ENCODE measurements around the gene SFI1. TPM values are rescaled to one million over a fixed set of nuclear protein-coding genes. Genes with fewer than 3 reads are reported as not detected.

Gene SFI1
- total RNA-seq, 1 experiment from 2014 or later = 55.2 TPM

GRCh38 chr22:31613904-31614296 lies 117.6 kb downstream of the SFI1 start:
- H3K4me1 Mint-ChIP-seq (ENCODE audit: low read depth, unreplicated experiment) = no peaks in the 10 kb centered on the region
- no peak for DNase-seq
- ChIA-PET POLR2A (no interaction called here), CTCF (interaction anchor here (0.6 to 1.3 kb wide), 2 partner anchors 53 to 83 kb away, joined by 4 to 5 read pairs; no protein-coding TSS in a partner anchor)
- no peak overlapping the region for H3K4me3 Mint-ChIP-seq (ENCODE audit: unreplicated experiment)
- Histone ChIP-seq H3K4me3 (ENCODE audit: low read depth, low read length) (no peak overlapping the region), H3K4me1 (peaks cover 13% of the 10 kb centered on the region), H3K36me3 (ENCODE audit: control insufficient read depth, insufficient read depth, low read length) (peaks cover 4% of the 10 kb centered on the region), H3K27me3 (replicated peaks; ENCODE audit: control insufficient read depth, insufficient read depth, low read length) (no peaks in the 10 kb centered on the region), H3K9me3 (no peaks in the 10 kb centered on the region)
- no peak for TF ChIP-seq CTCF (IDR thresholded peaks at IDR 0.05; ENCODE audit: insufficient read depth in 1 of 2, low read depth in 1 of 2, low read length in 1 of 2, severe bottlenecking in 1 of 2, unreplicated experiment in 1 of 2)
- no peaks in the 10 kb centered on the region for H3K27me3 Mint-ChIP-seq (ENCODE audit: insufficient read depth, unreplicated experiment)
- H3K9me3 Mint-ChIP-seq (ENCODE audit: unreplicated experiment) = no peaks in the 10 kb centered on the region
- peaks cover 52% of the 10 kb centered on the region for H3K36me3 Mint-ChIP-seq (ENCODE audit: insufficient read depth, unreplicated experiment)
- intact Hi-C loops (cut with micrococcal nuclease; ENCODE audit: unreplicated experiment) = no loop called here
- H3K27ac Mint-ChIP-seq (ENCODE audit: unreplicated experiment) = peak overlapping the region; percentile 66
- BruUV-seq (replicated peaks) = no TSS peak

- peaks cover 13% of the 10 kb centered on the region for H3K4me1 ChIP-seq
- Mint-ChIP-seq H3K36me3 (ENCODE audit: insufficient read depth, unreplicated experiment) (peaks cover 63% of the 10 kb centered on the region), H3K27ac (ENCODE audit: unreplicated experiment) (peak overlapping the region; percentile 66), H3K27me3 (ENCODE audit: insufficient read depth, unreplicated experiment) (no peaks in the 10 kb centered on the region), H3K4me1 (ENCODE audit: low read depth, unreplicated experiment) (no peaks in the 10 kb centered on the region), H3K4me3 (ENCODE audit: unreplicated experiment) (no peak overlapping the region), H3K9me3 (ENCODE audit: unreplicated experiment) (no peaks in the 10 kb centered on the region)
- DNase-seq = no peak
- peaks cover 4% of the 10 kb centered on the region for H3K36me3 ChIP-seq (ENCODE audit: control insufficient read depth, insufficient read depth, low read length)
- no peaks in the 10 kb centered on the region for H3K27me3 ChIP-seq (replicated peaks; ENCODE audit: control insufficient read depth, insufficient read depth, low read length)
- BruUV-seq (replicated peaks) = no TSS peak
- H3K9me3 ChIP-seq = no peaks in the 10 kb centered on the region
- no peak for TF ChIP-seq CTCF (IDR thresholded peaks at IDR 0.05; ENCODE audit: insufficient read depth in 1 of 2, low read depth in 1 of 2, low read length in 1 of 2, severe bottlenecking in 1 of 2, unreplicated experiment in 1 of 2)
- CTCF ChIA-PET = interaction anchor here (1.5 kb wide), 1 partner anchor 53 kb away, joined by 4 read pairs; no protein-coding TSS in a partner anchor
- intact Hi-C loops (cut with micrococcal nuclease; ENCODE audit: unreplicated experiment) = loop anchor here (5.0 kb wide), 2 partner anchors 38 to 53 kb away; no protein-coding TSS in a partner anchor
- POLR2A ChIA-PET = no interaction called here
- H3K4me3 ChIP-seq (ENCODE audit: low read depth, low read length) = no peak overlapping the region
These were observed 118.6 kb downstream of the SFI1 start for GRCh38 chr22:31614781-31615490.

- DNase-seq = no peak
- Histone ChIP-seq H3K27me3 (replicated peaks; ENCODE audit: control insufficient read depth, insufficient read depth, low read length) (no peaks in the 10 kb centered on the region), H3K4me3 (ENCODE audit: low read depth, low read length) (no peak overlapping the region), H3K9me3 (no peaks in the 10 kb centered on the region), H3K36me3 (ENCODE audit: control insufficient read depth, insufficient read depth, low read length) (peaks cover 4% of the 10 kb centered on the region), H3K4me1 (peaks cover 13% of the 10 kb centered on the region)
- ChIA-PET CTCF (interaction anchor here (1.5 kb wide), 1 partner anchor 54 kb away, joined by 4 read pairs; no protein-coding TSS in a partner anchor), POLR2A (no interaction called here)
- intact Hi-C loops (cut with micrococcal nuclease; ENCODE audit: unreplicated experiment) = loop anchor here (5.0 kb wide), 2 partner anchors 38 to 53 kb away; no protein-coding TSS in a partner anchor
- peak overlapping the region; percentile 25 for H3K27ac Mint-ChIP-seq (ENCODE audit: unreplicated experiment)
- peaks cover 68% of the 10 kb centered on the region for H3K36me3 Mint-ChIP-seq (ENCODE audit: insufficient read depth, unreplicated experiment)
- no peak for TF ChIP-seq CTCF (IDR thresholded peaks at IDR 0.05; ENCODE audit: insufficient read depth in 1 of 2, low read depth in 1 of 2, low read length in 1 of 2, severe bottlenecking in 1 of 2, unreplicated experiment in 1 of 2)
- no TSS peak for BruUV-seq (replicated peaks)
- no peaks in the 10 kb centered on the region for H3K9me3 Mint-ChIP-seq (ENCODE audit: unreplicated experiment)
- H3K27me3 Mint-ChIP-seq (ENCODE audit: insufficient read depth, unreplicated experiment) = no peaks in the 10 kb centered on the region
- no peak overlapping the region for H3K4me3 Mint-ChIP-seq (ENCODE audit: unreplicated experiment)
- H3K4me1 Mint-ChIP-seq (ENCODE audit: low read depth, unreplicated experiment) = no peaks in the 10 kb centered on the region
These were observed 119.1 kb downstream of the SFI1 start for GRCh38 chr22:31615491-31615860.
